DMS53 treated with DMSO at 0.1 percent for 48 hours (cell line): ENCODE measurements around the gene PIPOX.

ENCODE experiments used
- DNase-seq: peaks from one replicate; lab custom pipeline; 2025; ENCODE audit not compliant: unreplicated experiment; lab: John Stamatoyannopoulos, UW

PIPOX gene

DNA sequence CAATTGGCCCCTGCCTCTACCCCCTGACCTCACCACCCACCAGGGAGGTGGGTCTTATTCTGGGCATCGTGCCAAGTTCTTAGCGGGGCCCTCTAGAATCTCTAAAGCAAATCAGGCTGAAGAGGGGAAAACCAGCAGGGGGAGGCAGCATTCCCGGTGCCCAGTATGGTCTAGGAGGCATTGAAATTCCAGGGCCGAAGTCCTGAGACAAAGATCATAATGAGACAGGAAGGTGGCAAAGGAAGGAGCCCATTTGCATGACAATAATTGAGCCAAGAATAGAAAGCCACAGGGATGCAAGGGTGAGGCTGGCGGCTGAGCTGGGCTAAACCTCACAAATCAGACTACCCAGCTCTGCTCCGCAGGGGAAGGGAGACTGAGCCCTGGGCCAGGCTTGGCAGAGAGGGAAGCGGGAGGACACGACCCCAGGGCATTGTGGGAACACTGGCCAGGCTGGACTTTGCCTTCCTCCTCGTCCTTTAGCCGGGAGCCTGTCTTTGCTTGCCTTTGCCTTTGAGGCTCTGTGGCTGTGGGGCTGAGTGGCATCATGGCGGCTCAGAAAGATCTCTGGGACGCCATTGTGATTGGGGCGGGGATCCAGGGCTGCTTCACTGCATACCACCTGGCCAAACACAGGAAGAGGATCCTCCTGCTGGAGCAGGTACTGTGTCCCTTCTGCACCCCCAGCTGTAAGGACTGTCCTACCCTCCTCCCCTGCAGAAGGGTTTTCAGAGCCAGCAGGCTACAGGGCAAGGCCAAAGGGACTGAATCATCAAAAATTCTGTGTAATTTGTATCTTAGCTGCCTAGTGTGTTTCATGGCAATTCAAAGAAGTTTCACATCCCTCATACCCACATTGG, at the start of gene PIPOX:
Gene PIPOX (plus strand): TSS at position 463 of the 860 bp plus-strand sequence. CDS start 85 bp downstream, at position 548.
- DNase-seq, result peak; percentile 18

- DNase-seq, result no peak
Observed at GRCh38 chr17:28993645-28994426, 49.1 kb upstream of the PIPOX start.

DNA sequence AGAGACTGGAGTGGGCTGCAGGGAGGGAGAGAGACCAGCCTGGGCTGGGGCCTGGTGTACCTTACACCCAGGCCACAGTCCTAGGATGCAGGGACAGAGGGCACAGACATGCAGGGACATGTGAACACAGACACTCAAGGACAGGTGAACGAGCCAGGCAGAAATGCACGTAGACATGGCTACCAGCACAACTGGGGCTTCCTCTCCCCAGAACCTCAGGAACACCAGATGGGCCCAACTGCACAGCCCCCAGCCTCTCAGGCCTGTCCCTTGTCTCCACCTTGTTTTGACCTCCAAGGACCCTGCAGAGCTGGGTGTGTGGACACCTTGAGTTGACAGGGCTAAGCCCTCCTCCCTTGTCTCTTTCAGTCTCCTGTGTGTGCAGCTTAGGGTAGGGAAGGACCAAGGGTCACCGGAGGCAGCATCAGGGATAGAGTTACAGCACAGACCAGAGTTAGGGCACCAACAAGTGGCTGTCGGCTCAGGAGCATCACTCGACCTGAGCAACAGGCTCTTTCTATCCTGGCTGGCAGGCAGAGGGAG, 46.3 kb upstream of the PIPOX start:
- DNase-seq, result no peak

DNA sequence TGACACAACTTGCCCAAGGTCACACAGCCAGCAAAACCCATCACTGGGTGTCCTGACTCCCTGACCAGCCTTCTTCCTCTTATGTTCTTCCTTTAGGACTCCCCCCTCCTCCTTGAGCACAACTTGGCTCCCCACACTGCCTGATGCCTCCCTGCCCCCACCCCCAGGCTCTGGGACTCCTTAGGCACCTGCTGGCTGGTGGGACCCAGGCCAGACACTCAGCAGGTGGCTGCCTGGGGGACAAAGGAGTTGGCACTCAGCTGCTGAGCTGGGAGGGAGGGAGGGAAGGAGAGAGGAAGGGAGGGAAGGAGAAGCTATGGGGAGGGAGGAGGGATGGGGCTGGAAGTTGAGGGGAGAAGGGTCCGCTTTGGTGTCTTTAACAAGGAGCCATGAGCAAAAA, 45.1 kb upstream of the PIPOX start:
- no peak for DNase-seq

DNA sequence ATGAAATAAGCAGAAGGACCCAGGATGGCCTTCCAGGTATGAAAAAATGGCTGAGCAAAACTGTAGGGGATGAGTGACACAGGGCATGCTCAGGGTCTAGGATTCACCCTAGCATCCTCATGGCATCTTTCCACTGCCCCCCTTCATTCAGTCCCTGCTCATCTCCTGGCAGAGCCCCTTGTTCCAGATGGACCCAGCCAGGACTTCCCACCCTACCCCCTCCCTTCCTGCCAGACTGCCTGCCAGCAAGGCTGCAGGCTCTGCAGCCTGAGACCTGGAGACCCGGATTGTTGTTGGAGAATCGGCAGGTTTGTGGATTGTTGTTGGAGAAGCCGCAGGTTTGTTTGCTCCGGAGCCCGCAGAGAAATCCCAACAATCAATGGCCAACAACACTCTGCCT, 43.7 kb upstream of the PIPOX start:
- DNase-seq, result no peak

- DNase-seq, result no peak
Observed at GRCh38 chr17:29000973-29001372, 42.0 kb upstream of the PIPOX start.

DNA sequence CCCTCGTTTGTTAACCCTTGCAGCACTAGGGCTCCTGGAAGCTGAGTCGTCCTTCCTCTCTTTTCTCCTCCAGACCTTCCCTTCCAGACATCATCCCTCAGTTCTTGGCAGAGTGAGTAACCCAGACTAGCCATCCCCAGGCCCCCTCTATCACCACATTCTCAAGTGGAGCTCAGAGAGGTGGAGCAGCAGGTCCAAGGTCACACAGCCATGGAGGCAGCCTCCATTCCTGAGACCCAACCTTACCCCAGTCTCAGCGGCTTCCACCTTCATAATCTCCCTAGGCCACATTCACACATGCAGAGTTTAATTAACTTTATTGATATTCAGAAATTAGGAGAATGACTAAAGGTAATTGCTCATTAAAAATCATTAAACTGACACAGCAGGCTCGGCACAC, 40.1 kb upstream of the PIPOX start:
- DNase-seq, result no peak

DNA sequence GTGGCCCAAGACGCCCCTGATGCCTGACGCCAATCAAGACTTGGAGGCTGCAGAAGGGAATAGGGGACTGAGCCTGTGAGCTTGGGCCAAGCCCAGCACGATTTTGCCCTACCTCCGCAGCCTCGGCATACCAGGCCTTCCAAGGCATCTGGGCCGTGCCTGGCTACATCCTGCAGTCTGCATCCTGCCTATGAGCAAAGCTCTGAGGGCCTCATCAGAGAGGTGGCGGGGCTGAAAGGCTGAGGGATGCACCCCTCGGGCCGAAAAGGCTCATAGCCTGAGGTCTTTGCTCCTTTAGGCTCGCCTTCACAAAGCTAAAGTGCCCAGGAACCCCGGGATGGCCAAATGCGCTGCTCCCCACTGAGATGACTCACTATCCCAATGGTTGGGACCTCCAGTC, 39.7 kb upstream of the PIPOX start:
- no peak for DNase-seq

DNA sequence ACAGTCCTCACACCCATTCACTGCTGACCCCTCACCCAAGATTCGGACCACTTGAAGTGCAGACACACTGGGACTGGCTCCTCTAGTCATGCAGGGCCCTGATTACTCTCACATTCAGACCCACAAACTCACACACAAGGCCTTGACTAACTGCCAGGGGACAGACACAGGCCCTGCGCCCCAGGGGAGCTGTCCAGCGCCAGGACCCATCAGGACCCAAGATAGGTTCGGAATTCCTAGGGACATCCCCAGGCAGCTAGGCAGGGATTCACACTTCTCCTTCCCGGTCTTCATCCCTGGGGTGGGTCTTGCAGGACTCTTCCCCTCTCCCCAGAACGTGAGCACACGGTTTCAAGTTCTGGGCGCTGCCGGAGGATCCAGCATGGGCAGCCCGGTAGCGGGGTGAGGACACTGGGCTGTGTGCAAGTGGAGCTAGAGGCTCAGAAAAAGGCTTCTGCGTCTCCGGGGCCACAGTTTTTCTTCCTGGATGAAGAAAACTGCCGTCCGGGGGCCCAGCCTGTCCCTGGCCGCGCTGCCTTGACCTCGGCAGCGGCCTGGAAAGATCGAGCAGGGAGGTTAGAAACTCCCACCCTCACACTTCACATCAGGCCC, 38.8 kb upstream of the PIPOX start:
- DNase-seq, result no peak

DNA sequence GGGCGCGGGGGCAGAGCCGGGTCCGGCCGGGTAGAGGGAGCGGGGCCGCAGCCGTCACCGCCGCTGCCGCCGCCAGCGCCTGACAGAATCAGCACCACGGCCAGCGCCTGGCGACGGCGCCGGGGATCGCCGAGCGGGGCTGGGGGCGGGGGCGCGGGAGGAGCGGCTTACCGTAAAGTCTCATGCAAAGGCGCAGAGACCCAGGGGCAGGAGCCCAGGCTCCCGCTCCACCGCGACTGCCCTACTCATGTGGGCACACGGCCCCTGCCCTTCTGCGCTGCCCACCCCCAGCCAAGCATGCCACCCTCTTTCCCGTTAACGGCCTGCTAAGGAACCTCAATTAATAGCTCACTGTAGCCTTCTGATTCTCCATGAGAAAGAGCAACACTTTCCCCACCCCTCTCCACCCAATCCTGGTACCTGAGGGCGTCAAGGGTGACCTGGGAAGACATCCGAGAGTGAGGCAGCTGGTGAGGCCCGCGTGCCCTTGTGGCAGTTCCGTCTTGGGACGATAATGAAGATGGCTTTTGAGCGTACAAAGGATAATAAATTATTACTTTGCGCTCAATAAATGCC, 36.9 kb upstream of the PIPOX start, which contains the start of gene SEZ6:
Gene SEZ6 (minus strand): TSS at position 98 of the 576 bp plus-strand sequence. CDS start 164 bp downstream, outside the sequence.
- DNase-seq, result peak; percentile 25

- DNase-seq, result no peak
Observed at GRCh38 chr17:29007456-29007855, 35.5 kb upstream of the PIPOX start.

GRCh38 chr17:29007860-29008455, 35.0 kb upstream of the PIPOX start:
- no peak for DNase-seq

- no peak for DNase-seq
Observed at GRCh38 chr17:29008591-29008990, 34.4 kb upstream of the PIPOX start.

- DNase-seq, result no peak
Observed at GRCh38 chr17:29010129-29010528, 32.8 kb upstream of the PIPOX start.

DNA sequence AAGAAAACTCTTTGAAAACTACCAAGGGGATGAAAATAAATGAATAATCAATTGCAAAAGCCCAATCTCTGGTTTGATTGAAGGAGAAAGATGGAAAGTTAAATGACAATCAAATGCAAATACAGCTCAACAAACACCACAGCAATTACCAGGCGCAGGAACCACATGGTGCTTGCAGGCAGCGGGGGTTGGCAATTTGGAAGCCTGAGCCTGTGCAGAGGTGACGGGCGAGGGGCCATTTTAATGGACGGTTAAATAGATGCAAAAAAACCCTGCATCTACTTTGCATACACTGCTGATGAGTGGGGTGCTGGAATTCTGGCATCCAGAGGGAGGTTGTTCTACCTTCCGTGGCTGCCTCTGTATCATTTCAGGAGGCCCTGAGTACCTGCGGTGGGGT, 32.4 kb upstream of the PIPOX start:
- no peak for DNase-seq

DNA sequence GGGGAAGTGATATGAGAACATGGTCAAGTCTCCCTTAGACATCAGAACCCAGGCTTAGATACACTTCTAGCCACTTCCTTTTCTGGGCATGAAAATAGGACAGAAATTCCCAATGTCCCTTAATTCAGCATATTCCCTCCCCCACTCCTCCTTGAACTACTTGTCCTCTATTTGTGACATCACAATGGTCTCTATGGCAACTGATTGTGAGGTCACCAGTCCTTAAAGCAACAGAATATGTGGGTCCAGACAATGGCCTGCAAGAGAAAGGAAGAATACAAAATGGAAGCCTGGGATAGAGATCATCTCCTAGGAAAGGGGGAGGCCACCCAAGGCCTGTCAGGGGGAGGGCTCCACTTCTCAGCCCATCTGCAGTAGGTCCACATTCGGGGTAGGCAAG, 30.4 kb upstream of the PIPOX start:
- DNase-seq, result no peak

- no peak for DNase-seq
Observed at GRCh38 chr17:29014716-29015115, 28.2 kb upstream of the PIPOX start.

- no peak for DNase-seq
Observed at GRCh38 chr17:29016345-29017210, 26.4 kb upstream of the PIPOX start.

GRCh38 chr17:29018788-29019474, 24.0 kb upstream of the PIPOX start:
- no peak for DNase-seq
